Activated B cell treated with CpG ODN at 0.5 μM for 24 hours (primary cell): ENCODE measurements around the gene ANKS1B. TPM values are rescaled to one million over a fixed set of nuclear protein-coding genes. Genes with fewer than 3 reads are reported as not detected.
"Not testable (repeated sequence)": the region's sequence is repeated elsewhere in the genome, so short reads cannot be mapped to it uniquely, and the experiment has no call there.

Experiments
- ATAC-seq: fragments of 200-7000 bp; cut with Tn5 transposase; one replicate; pipeline ENCODE4 v1.10.0; 2021; ENCODE audit warnings: low read depth, mild to moderate bottlenecking, moderate library complexity
- CTCF ChIA-PET: fragments of 350-600 bp; sonication (Branson Sonifier 250); formaldehyde crosslinking; loops from one replicate; lab custom pipeline; 2021; ENCODE audit warnings: antibody characterized with exemption; lab: Charles Lee
- POLR2A ChIA-PET: fragments of 350-600 bp; sonication (Branson Sonifier 250); formaldehyde crosslinking; loops from one replicate; lab custom pipeline; 2021; ENCODE audit warnings: antibody characterized with exemption; lab: Charles Lee
- DNase-seq: peaks from one replicate; pipeline ENCODE4 v3.0.0; 2022
- H3K27ac Mint-ChIP-seq: one replicate; pipeline ENCODE4 v1.8.0; 2020; ENCODE audit warnings: mixed read lengths
- H3K27me3 Mint-ChIP-seq: one replicate; pipeline ENCODE4 v1.8.0; 2021; ENCODE audit warnings: mixed read lengths
- H3K36me3 Mint-ChIP-seq: one replicate; pipeline ENCODE4 v1.8.0; 2021; ENCODE audit warnings: low read depth, mixed read lengths
- H3K4me1 Mint-ChIP-seq: one replicate; pipeline ENCODE4 v1.8.0; 2021; ENCODE audit warnings: mixed read lengths
- H3K4me3 Mint-ChIP-seq: one replicate; pipeline ENCODE4 v1.8.0; 2020; ENCODE audit warnings: mild to moderate bottlenecking, mixed read lengths
- H3K9me3 Mint-ChIP-seq: one replicate; pipeline ENCODE4 v1.8.0; 2020; ENCODE audit warnings: mixed read lengths
- CTCF ChIP-seq: fragments of 200-600 bp; IDR thresholded peaks from one replicate; pipeline ENCODE4 v1.8.0; 2022; ENCODE audit warnings: antibody characterized with exemption, mild to moderate bottlenecking
- intact Hi-C: fragments of 100-400 bp; cut with micrococcal nuclease; formaldehyde crosslinking; loops from one replicate; pipeline ENCODE4 v1.15.1; 2024
- total RNA-seq: library from RNA; stranded (reverse); gene quantifications from 2 replicates; pipeline ENCODE4 v1.2.3, GENCODE V29; 2022

Gene ANKS1B
- total RNA-seq, 1 donor from 2014 or later = not detected

- ChIA-PET CTCF (no interaction called here), POLR2A (no interaction called here)
- peaks cover 6% of the 10 kb centered on the region for H3K27me3 Mint-ChIP-seq
- no peaks in the 10 kb centered on the region for H3K36me3 Mint-ChIP-seq
- H3K4me1 Mint-ChIP-seq = no peaks in the 10 kb centered on the region
- ATAC-seq (no peak), DNase-seq (no peak)
- no peak overlapping the region for H3K4me3 Mint-ChIP-seq
- intact Hi-C loops = no loop called here
- no peak for TF ChIP-seq CTCF
- no peaks in the 10 kb centered on the region for H3K9me3 Mint-ChIP-seq
- H3K27ac Mint-ChIP-seq = no peak overlapping the region
Observed at GRCh38 chr12:98847242-98847641, 1137.5 kb downstream of the ANKS1B start.

GRCh38 chr12:98845957-98846356 lies 1138.8 kb downstream of the ANKS1B start:
- no peaks in the 10 kb centered on the region for H3K4me1 Mint-ChIP-seq
- no peak overlapping the region for H3K27ac Mint-ChIP-seq
- no peak overlapping the region for H3K4me3 Mint-ChIP-seq
- intact Hi-C loops = no loop called here
- no peak for TF ChIP-seq CTCF
- H3K36me3 Mint-ChIP-seq = no peaks in the 10 kb centered on the region
- CTCF ChIA-PET = no interaction called here
- H3K9me3 Mint-ChIP-seq = no peaks in the 10 kb centered on the region
- POLR2A ChIA-PET = no interaction called here
- DNase-seq (no peak), ATAC-seq (no peak)
- peaks cover 8% of the 10 kb centered on the region for H3K27me3 Mint-ChIP-seq

- CTCF ChIA-PET = no interaction called here
- Mint-ChIP-seq H3K27ac (no peak overlapping the region), H3K36me3 (no peaks in the 10 kb centered on the region), H3K4me3 (no peak overlapping the region), H3K27me3 (peaks cover 13% of the 10 kb centered on the region), H3K9me3 (no peaks in the 10 kb centered on the region), H3K4me1 (no peaks in the 10 kb centered on the region)
- POLR2A ChIA-PET = no interaction called here
- intact Hi-C loops = no loop called here
- DNase-seq (no peak), ATAC-seq (no peak)
- TF ChIP-seq CTCF = no peak
Observed at GRCh38 chr12:98840325-98840724, 1144.4 kb downstream of the ANKS1B start.

GRCh38 chr12:98838231-98838647 lies 1146.5 kb downstream of the ANKS1B start:
- H3K36me3 Mint-ChIP-seq = no peaks in the 10 kb centered on the region
- no peak overlapping the region for H3K4me3 Mint-ChIP-seq
- H3K9me3 Mint-ChIP-seq = no peaks in the 10 kb centered on the region
- H3K27me3 Mint-ChIP-seq = peaks cover 9% of the 10 kb centered on the region
- CTCF ChIA-PET = no interaction called here
- H3K4me1 Mint-ChIP-seq = no peaks in the 10 kb centered on the region
- no peak for TF ChIP-seq CTCF
- ATAC-seq (no peak), DNase-seq (no peak)
- no peak overlapping the region for H3K27ac Mint-ChIP-seq
- intact Hi-C loops = no loop called here
- POLR2A ChIA-PET = no interaction called here

- H3K27me3 Mint-ChIP-seq = not testable (repeated sequence)
Observed at GRCh38 chr12:98837134-98837752, 1147.5 kb downstream of the ANKS1B start.

GRCh38 chr12:98830657-98831056 lies 1154.1 kb downstream of the ANKS1B start:
- Mint-ChIP-seq H3K9me3 (no peaks in the 10 kb centered on the region), H3K4me1 (no peaks in the 10 kb centered on the region), H3K27ac (no peak overlapping the region), H3K36me3 (no peaks in the 10 kb centered on the region), H3K27me3 (peaks cover 3% of the 10 kb centered on the region), H3K4me3 (no peak overlapping the region)
- POLR2A ChIA-PET = no interaction called here
- intact Hi-C loops = no loop called here
- no peak for DNase-seq
- no peak for ATAC-seq
- no peak for TF ChIP-seq CTCF
- CTCF ChIA-PET = interaction anchor here (0.6 kb wide), 1 partner anchor 296 kb away, joined by 3 read pairs; no protein-coding TSS in a partner anchor

More at GRCh38 chr12:98837134-98837752, 1147.5 kb downstream of the ANKS1B start:
- intact Hi-C loops, CTCF ChIA-PET, ATAC-seq, POLR2A ChIA-PET, H3K4me1 Mint-ChIP-seq, DNase-seq, H3K9me3 Mint-ChIP-seq, H3K4me3 Mint-ChIP-seq, H3K36me3 Mint-ChIP-seq, H3K27ac Mint-ChIP-seq: not testable (repeated sequence)
